Endothelial cell of umbilical vein (primary cell): Measurements from ENCODE around the gene LAMC1. TPM values are rescaled to one million over a fixed set of nuclear protein-coding genes. Genes with fewer than 3 reads are reported as not detected.
"Not testable (repeated sequence)": the region's sequence is repeated elsewhere in the genome, so short reads cannot be mapped to it uniquely, and the experiment has no call there.

Experiments
- BruUV-seq: library from RNA; stranded (reverse); fragments of 400-500 nt; replicated peaks from 2 replicates; lab custom pipeline; 2021; lab: Mats Ljungman, UMichigan
- CTCF ChIA-PET: fragments of 300-600, 350-600 bp; sonication (Branson Sonifier 250); formaldehyde crosslinking; loops from one replicate; lab custom pipeline; 2021; ENCODE audit warnings: antibody characterized with exemption, inconsistent platforms; lab: Charles Lee
- POLR2A ChIA-PET: fragments of 300-600, 350-600 bp; sonication (Branson Sonifier 250); formaldehyde crosslinking; loops from one replicate; lab custom pipeline; 2021; ENCODE audit warnings: antibody characterized with exemption, inconsistent platforms; lab: Charles Lee
- DNase-seq: peaks from one replicate; pipeline ENCODE4 v3.0.0-alpha.2; 2011; ENCODE audit warnings: low read depth, low spot score
- FAIRE-seq: peaks from 2 replicates; lab custom pipeline; 2011; peaks lifted over from hg19 to GRCh38; lab: Jason Lieb, UNC
- H2AFZ ChIP-seq: 2 replicates; pipeline ENCODE4 v1.6.0; 2012; ENCODE audit warnings: low read depth, low read length, control low read depth, inconsistent platforms
- H3K27ac ChIP-seq: 2 replicates; pipeline ENCODE4 v1.5.1; 2011; ENCODE audit warnings: low read depth, mild to moderate bottlenecking, control low read depth, low read length, moderate library complexity; ENCODE audit not compliant: insufficient read depth
- H3K27me3 ChIP-seq, 2 experiments: 2 replicates each; pipeline versions ENCODE4 v1.6.0 to v1.6.1; 2011; ENCODE audit warnings: low read length in 2 of 2, mixed read lengths in 1 of 2; ENCODE audit not compliant: control insufficient read depth in 2 of 2, insufficient read depth in 2 of 2
- H3K36me3 ChIP-seq, 2 experiments: 2 replicates in 1 of 2; 3 replicates in 1 of 2; pipeline ENCODE4 v1.5.1; 2011; ENCODE audit warnings: low read length in 2 of 2, mild to moderate bottlenecking in 1 of 2, moderate library complexity in 1 of 2; ENCODE audit not compliant: control insufficient read depth in 2 of 2, insufficient read depth in 2 of 2; ENCODE audit errors: extremely low read depth in 1 of 2
- H3K4me1 ChIP-seq: 3 replicates; pipeline ENCODE4 v1.5.1; 2011; ENCODE audit warnings: mild to moderate bottlenecking, low read length; ENCODE audit not compliant: control insufficient read depth, insufficient read depth; ENCODE audit errors: extremely low read depth
- H3K4me2 ChIP-seq: 2 replicates; pipeline ENCODE4 v1.6.1; 2011; ENCODE audit warnings: low read length, control low read depth, mixed read lengths; ENCODE audit not compliant: insufficient read depth
- H3K4me3 ChIP-seq, 3 experiments: fragments of 200-600 bp in 1 of 3; sonication (generic), shearing (Covaris generic) in 1 of 3; replicated peaks in 1 of 3; 2 replicates each; pipeline ENCODE4 v1.5.1; 2011 to 2016; ENCODE audit warnings: control low read depth in 3 of 3, low read length in 3 of 3, mild to moderate bottlenecking in 2 of 3, inconsistent platforms in 1 of 3, low read depth in 1 of 3, moderate library complexity in 1 of 3; ENCODE audit not compliant: insufficient read depth in 1 of 3
- H3K79me2 ChIP-seq: 2 replicates; pipeline ENCODE4 v1.6.0; 2012; ENCODE audit warnings: low read length, inconsistent platforms; ENCODE audit not compliant: control insufficient read depth, insufficient read depth
- H3K9ac ChIP-seq: replicated peaks from 2 replicates; pipeline ENCODE3; 2011; ENCODE audit warnings: low read length, control low read depth; ENCODE audit not compliant: insufficient read depth; ENCODE audit errors: extremely low read depth
- H3K9me1 ChIP-seq: replicated peaks from 3 replicates; pipeline ENCODE4 v1.6.0; 2011; ENCODE audit warnings: mild to moderate bottlenecking, low read length; ENCODE audit not compliant: control insufficient read depth, insufficient read depth; ENCODE audit errors: extremely low read depth
- H3K9me3 ChIP-seq: replicated peaks from 2 replicates; pipeline ENCODE4 v1.5.1; 2012; ENCODE audit warnings: low read length, inconsistent platforms; ENCODE audit not compliant: control insufficient read depth, insufficient read depth
- H4K20me1 ChIP-seq: replicated peaks from 2 replicates; pipeline ENCODE3; 2011; ENCODE audit warnings: mild to moderate bottlenecking, low read length; ENCODE audit not compliant: control insufficient read depth, insufficient read depth; ENCODE audit errors: extremely low read depth
- EZH2 ChIP-seq: IDR thresholded peaks from 2 replicates; pipeline ENCODE4 v1.6.1; 2012; ENCODE audit warnings: borderline replicate concordance, low read depth, mild to moderate bottlenecking, moderate library complexity, low read length, inconsistent platforms; ENCODE audit not compliant: severe bottlenecking
- FOS ChIP-seq: IDR thresholded peaks from 2 replicates; pipeline ENCODE4 v1.6.1; 2011; ENCODE audit warnings: mild to moderate bottlenecking, low read length, moderate library complexity, borderline replicate concordance; ENCODE audit not compliant: insufficient read depth
- GATA2 ChIP-seq: IDR thresholded peaks from 2 replicates; pipeline ENCODE4 v1.7.0; 2011; ENCODE audit warnings: low read depth, mild to moderate bottlenecking, moderate library complexity, mixed read lengths, low read length; ENCODE audit not compliant: insufficient read length, insufficient read depth
- MAX ChIP-seq: IDR thresholded peaks from 2 replicates; pipeline ENCODE4 v1.6.1; 2011; ENCODE audit not compliant: insufficient read depth, insufficient read length
- POLR2A ChIP-seq: IDR thresholded peaks from 2 replicates; pipeline ENCODE4 v1.6.1; 2012; ENCODE audit warnings: low read depth, mild to moderate bottlenecking, control low read depth, low read length
- POLR2AphosphoS5 ChIP-seq: IDR thresholded peaks from 2 replicates; pipeline ENCODE4 v1.6.1; 2012; ENCODE audit warnings: low read depth, mild to moderate bottlenecking, control low read depth, low read length, moderate library complexity; ENCODE audit not compliant: insufficient read depth
- dilution Hi-C: fragments of 300-500 bp; cut with MboI; formaldehyde crosslinking; loops from one replicate; pipeline ENCODE4 v1.15.0; 2019; ENCODE audit warnings: low sequenced_read_pairs; ENCODE audit not compliant: extremely low pct_ligation_motif_present
- intact Hi-C: fragments of 100-400 bp; cut with micrococcal nuclease; formaldehyde crosslinking; loops from one replicate; pipeline ENCODE4 v1.10.0; 2022
- polyA plus RNA-seq, 4 experiments: library from polyadenylated mRNA; depleted of rRNA in 3 of 4; stranded (reverse) in 3 of 4; unstranded in 1 of 4; fragments of >200 nt; gene quantifications; 2 replicates each; pipeline versions ENCODE4 v1.2.1 to v1.2.3, GENCODE V29; 2011 to 2012; ENCODE audit warnings: missing spikeins in 1 of 4
- total RNA-seq: library from RNA; stranded (reverse); gene quantifications from 2 replicates; pipeline ENCODE4 v1.2.3, GENCODE V29; 2021

The LAMC1 gene
- total and polyA plus RNA-seq, 2 donors (not counting 3 experiments of a cell fraction or from before 2014, with no cell fraction given): 92.5 to 216 TPM

- BruUV-seq: no TSS peak
- Histone ChIP-seq H3K27ac (no peak overlapping the region), H3K27me3 (no peaks in the 10 kb centered on the region), H2AFZ (no peak overlapping the region), H3K4me1 (no peaks in the 10 kb centered on the region), H3K9me3 (no peaks in the 10 kb centered on the region), H3K9ac (no peak overlapping the region), H3K9me1 (no peaks in the 10 kb centered on the region), H3K4me3 (no peak overlapping the region), H3K79me2 (no peaks in the 10 kb centered on the region), H3K4me2 (no peak overlapping the region), H4K20me1 (no peaks in the 10 kb centered on the region), H3K36me3 (peaks cover 0 to 3% of the 10 kb centered on the region in 2 experiments)
- dilution Hi-C loops: no loop called here
- FAIRE-seq (no peak), DNase-seq (no peak)
- CTCF ChIA-PET: interaction anchor here (1.1 to 2.0 kb wide), 2 partner anchors 78 to 187 kb away, joined by 4 to 6 read pairs; no protein-coding TSS in a partner anchor
- POLR2A ChIA-PET: no interaction called here
- intact Hi-C loops: no loop called here
- no peak for TF ChIP-seq FOS
- TF ChIP-seq POLR2AphosphoS5: no peak
- TF ChIP-seq POLR2A: no peak
- TF ChIP-seq MAX: no peak
- no peak for TF ChIP-seq GATA2
- TF ChIP-seq EZH2: no peak
Measured at GRCh38 chr1:183149273-183149672, 126.1 kb downstream of the LAMC1 start.

- DNase-seq, H3K27me3 ChIP-seq, H3K79me2 ChIP-seq, H3K9ac ChIP-seq, H3K9me1 ChIP-seq, dilution Hi-C loops, H3K4me1 ChIP-seq, POLR2A ChIA-PET, BruUV-seq, intact Hi-C loops, H3K4me2 ChIP-seq, H3K27ac ChIP-seq, H4K20me1 ChIP-seq, H3K4me3 ChIP-seq, H2AFZ ChIP-seq, H3K36me3 ChIP-seq, H3K9me3 ChIP-seq, FAIRE-seq: not testable (repeated sequence)
- CTCF ChIA-PET: interaction anchor here (2.0 kb wide), 1 partner anchor 187 kb away, joined by 6 read pairs; no protein-coding TSS in a partner anchor
Measured at GRCh38 chr1:183150032-183150431, 126.8 kb downstream of the LAMC1 start.
